NCI-H69 (cell line): ENCODE results near the gene NEDD8.

Source experiments
- DNase-seq: peaks from one replicate; lab custom pipeline; 2025; lab: John Stamatoyannopoulos, UW

NEDD8 gene

DNA sequence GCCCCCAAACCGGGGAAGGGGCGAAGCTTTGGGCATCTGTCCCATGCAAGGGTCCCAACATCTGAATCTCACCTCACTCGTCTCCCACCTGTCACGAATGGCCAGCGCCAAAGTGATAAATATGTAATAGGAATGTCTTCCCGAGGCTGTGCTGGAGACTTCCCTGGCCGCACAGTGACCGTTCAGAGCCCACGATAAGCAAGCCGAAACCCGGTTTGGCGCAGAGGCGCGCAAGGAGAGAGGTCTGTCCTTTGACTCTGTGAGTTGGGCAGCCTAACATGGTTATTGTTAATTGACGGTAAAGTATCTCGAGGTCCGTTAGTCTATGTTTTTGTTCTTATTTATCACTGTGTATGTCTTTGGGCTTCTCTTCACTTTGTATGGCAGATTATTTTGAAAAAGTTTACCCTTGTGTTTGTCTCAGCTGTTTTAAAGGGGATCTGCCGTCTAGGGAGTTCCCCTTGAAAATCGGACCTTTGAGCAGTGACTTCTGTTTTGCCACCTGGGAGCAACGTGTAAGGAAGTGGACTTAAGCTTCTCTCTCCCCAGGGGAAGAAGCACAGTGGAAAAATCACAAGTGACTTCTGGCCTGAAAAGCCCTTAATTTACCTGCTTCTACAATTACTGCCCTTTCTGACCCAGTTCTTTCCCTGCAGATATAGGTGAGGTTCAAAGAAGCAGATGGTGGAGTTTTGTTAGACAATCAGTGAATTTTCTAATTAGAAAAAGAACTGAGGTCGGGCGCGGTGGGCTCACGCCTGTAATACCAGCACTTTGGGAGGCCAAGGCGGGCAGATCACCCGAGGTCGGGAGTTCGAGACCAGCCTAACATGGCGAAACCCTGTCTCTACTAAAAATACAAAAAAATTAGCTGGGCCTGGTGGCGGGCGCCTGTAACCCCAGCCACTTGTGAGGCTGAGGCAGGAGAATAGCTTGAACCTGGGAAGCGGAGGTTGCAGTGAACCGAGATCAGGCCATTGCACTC, 35.8 kb downstream of the NEDD8 start:
- DNase-seq, result peak; percentile 69

DNA sequence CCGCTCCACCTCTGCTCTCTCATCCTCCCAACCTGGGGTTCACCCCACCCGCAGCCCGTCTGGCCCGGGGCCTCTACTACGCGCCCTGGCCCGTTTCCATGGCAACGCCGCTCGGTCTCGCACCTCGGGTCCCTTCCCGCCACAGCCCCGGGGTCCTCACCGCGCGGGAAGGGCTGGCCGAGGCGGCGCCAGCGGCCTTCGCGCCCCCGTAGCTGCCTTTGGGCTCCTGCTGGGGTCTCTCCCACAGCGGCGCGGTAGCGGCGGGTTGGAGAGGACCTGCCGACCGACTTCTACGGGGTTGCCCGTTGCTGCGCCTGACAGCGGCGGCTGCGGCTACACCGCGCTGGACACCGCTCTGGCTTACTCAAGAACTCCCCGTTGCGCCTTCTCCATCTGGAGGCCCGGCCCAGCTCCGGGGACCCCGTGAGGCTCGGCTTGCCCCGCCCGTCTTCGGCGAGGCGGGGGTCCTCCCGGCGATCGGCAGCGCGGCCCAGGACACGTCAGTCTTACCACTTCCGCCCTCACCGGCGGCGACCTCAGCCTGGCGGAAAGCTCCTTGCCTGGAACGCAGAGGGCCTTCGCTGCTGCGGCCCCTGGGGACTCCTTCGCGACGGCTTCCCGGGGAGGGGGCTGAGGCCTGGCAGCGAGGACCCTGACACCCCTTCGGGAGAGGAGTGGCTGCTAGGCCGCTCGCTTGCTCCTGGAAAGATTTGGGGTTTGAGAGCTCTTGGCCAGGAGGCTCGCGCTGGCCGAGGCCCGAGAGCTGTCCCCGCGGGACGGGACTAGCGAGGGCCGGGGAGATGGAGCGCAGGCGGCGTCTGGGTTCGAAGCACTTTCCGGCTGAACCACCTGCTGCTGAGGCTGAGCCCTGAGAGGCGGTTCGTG, 36.7 kb downstream of the NEDD8 start, which contains the start of gene TM9SF1:
Gene TM9SF1, minus strand, starts transcription at position 256 of the 885 bp plus-strand sequence. CDS start 422 bp downstream, outside the sequence.
- peak; percentile 96 for DNase-seq

DNA sequence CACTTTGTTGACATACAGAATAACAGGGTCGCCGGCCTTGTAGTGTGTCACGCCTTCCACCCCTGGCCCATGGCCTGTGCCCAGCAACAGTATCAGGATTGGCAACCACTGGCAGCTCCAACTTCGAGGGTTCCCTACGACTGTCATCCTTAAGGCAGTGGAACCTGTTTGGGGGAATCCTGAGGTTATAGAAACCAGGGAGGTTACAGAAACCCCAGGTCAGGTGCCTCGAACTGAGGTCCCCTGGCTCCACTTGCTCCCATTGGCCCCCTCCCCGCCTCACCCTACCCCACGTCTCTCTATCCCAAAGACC, 37.3 kb downstream of the NEDD8 start:
- DNase-seq, result no peak

DNA sequence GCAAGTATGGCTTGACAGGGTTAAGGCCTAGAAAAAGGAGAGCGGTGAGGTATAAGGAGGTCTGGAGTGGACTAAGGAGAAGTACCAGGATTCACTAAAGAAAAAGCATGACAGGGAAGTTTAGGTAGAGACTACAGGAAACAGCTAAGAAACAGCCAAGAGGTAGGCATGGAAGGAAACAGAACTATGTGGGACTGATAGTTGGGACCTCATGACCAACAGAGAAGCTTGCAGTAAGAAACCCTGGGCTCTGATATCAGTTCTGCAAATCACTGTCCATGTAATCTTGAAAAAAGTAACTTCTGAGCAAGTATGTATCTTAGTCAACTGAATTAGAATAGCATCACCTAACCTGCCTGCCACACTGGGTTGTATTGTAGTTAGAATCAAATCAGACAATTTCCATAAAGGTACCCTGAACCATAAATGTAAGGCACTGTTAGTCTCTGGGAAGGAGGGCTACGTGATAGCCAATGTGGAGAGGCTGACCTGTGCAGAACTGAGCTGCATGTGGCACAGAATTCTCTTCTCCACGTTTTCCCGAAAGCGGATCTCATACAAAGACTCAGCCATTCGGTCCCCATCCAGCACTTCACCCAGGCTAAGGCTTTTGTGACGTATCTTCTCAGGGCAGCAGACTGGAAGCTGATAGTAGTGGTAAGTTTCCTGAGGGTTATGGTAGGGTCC, 37.8 kb downstream of the NEDD8 start:
- DNase-seq, result no peak

DNA sequence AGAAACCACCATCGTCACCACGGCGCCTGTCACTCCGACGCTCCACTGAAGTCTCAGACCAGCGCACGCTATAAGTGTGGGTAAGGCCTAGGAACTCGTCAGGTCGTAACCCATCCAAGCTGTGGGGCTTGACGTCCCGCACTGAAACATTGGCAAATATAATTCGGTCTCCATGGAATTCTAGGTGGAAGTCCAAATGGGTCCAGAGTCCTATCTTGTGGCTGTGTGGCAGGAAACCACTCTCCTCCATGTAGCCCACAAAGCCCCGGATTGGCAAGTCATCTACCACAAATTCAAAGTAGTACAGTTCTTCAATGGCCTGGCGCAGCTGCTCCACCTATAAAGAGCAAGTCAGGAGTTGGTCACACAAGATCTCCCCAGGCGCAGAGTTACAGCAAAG, 39.2 kb downstream of the NEDD8 start:
- no peak for DNase-seq

DNA sequence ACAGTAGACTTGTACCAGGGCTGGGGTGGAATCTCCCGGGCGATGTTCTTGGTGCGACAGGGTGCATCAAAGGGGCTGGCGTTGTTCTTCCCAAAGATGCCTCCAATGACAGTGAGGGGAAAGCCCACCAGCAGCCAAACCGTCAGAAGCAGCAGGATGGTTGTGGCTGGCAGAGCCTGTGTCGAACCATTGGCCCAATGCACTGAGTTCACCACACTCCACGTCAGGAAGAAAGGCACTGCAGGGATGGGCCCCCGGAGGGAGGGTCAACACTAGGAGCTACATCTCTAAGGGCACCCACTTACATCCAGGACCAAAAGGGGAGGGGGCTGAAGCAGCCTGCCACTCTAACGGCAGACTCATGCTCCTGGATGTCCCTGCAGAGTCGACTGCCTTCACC, 41.8 kb downstream of the NEDD8 start:
- no peak for DNase-seq

DNA sequence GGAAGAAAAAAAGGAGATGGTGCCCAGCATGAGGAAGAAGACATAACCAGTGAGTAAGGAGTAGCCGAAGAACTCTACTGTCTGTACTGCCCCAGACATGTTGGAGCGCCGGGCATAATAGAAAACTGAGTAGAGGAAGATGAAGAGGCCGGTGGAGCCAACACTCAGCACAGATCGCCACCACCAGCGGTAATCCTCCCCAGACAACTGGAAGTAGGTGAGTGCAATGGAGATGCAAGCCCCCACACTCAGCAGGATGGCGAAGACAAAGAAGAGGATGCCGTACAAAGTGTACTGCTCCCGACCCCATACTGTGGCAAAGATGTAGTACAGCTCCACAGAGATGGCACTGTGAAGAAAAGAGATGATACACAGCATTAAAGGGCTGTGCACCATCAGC, 42.7 kb downstream of the NEDD8 start:
- no peak for DNase-seq

DNA sequence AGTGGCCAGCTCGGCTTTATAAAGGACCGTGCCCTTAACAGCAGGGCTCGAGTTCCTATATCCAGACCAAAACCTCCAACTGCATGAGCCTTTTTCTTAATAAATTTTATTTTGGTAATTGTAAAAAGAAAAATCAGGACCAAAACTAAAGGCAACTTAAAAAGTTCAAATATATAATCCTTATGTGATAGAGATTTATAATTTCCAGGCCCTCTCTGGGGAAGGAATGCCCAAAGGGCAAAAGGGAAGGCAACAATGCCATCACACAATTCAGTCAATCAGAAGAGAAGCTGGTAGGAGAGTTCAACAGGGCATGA, 43.1 kb downstream of the NEDD8 start:
- no peak for DNase-seq

DNA sequence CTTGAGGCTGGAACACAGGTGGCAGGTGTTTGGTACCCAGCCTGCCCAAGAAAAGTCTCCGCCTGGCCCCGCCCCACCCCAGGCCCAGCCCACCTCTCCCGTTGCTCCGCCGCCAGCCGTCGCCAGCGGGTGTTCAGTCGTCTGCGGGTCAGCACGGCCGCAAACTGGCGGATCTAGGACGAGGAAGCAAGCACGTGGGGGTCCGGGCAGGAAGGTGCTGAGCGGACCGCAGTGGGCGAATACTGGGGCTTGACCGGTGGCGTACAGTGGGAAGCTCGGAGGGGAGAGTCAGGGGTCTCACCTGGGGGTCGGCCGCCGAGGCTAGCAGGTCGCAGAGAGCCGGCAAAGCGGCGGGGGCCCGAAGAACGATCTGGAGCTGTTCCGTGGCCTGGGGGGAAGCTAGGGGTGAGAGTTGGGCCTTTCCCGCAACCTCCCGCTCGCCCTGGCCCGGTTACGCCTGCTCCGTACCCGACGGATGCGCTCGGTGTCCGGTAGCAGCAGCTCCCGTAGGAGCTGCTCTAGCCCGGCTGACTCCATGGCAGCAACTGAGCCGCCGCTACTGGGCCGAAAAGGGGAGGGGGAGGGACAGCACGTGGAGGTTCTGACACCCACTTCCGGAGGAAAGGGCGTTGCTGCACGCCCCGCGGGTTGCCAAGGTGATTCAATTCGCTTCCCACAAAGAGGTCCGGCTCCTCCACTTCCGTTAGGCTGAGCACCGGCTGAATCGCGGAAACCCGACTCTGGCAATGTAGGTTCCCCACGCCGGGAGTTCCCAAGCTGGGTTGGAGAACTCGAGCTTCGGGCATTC, 43.7 kb downstream of the NEDD8 start, which contains the start of gene IPO4:
Gene IPO4, minus strand, starts transcription at position 566 of the 808 bp plus-strand sequence. Its CDS starts 29 bp downstream, at position 537.
- DNase-seq, result peak; percentile 99

DNA sequence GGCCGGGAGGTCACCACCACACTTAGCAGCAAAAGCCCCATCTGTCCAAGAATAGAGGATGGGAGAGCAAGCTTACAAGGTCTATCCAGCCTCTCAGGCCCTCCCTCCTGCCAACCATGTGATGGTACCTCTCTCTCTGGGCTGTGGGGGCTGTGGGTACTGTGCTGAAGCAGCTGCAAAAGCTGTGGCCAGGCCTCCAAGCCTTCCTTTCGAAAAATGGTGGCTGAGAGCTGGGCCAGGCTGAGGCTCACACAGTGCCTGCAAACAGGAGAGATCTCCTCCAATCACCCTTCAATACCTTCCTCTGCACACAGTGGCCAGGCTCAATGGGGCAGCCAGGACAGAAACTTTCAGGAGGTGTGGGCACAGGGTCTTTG, 44.6 kb downstream of the NEDD8 start:
- DNase-seq, result no peak

DNA sequence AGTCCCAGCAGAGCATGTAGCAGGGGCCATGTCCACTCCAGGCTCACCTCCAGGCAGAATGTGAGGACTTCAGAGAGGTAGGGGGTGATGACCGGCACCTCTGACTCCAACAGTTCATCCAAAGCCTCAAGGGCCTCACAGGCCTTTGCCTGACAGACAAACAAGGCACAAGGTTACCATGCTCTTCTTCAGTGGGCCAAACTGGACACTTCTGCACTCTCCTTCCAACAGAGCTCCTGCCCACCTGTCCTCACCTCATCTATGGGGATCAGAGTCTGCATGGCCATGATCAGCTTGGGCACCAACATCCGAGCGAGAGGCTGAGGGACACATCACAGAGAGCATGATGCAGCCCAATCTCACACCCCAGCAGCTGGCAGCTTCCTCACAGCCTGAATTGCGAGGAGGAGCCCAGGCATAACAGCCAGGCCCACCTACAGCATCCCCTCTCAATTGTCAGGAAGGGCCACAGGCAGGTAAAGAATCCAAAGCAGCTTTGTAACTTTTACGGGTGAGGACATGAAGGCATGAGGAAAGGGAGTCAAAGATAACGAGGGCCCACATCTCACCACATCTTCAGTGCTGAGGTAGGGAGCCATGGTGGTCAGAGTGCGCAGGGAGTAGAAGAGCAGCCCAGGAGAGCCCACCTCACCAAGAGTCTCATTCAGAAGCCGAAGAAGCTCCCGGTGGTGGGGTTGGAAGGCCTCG, 45.2 kb downstream of the NEDD8 start:
- no peak for DNase-seq

DNA sequence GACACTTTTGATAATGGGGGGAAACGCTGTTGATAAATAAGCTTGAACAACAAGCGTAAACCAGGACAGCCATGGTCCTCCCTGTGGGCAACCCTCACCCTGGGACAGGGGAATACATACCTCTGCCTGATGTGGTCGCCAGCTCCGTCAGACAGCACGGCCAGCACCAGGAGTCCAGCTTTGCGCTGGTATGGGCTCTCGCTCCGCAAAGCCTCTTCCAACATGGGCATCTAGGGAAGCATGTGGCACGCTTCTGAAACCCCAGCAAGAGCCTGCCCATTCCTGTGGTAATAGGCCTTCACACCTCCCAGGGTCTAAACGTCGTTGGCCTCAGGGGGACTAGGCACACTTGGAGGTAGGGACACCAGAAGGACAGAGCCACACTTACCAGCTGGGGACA, 46.4 kb downstream of the NEDD8 start:
- no peak for DNase-seq

DNA sequence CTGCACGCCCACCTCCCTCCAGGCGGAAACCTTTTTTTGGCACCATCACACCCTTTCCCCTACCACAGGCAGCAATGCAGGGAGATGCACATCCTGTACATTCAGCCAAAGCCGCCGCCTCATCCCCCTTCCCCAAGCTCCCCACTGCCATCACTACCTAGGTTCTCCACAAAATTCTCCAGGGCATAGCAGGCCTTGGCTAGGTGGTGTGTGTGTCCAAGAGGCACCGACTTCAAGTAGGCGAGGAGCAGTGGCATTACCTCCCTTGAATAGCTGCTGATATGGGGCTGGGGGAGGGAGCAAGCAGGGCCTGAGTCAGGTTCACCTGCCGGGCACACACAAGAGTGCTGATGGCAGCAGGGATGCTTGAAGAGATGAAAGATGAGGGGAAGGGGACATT, 47.1 kb downstream of the NEDD8 start:
- no peak for DNase-seq

DNA sequence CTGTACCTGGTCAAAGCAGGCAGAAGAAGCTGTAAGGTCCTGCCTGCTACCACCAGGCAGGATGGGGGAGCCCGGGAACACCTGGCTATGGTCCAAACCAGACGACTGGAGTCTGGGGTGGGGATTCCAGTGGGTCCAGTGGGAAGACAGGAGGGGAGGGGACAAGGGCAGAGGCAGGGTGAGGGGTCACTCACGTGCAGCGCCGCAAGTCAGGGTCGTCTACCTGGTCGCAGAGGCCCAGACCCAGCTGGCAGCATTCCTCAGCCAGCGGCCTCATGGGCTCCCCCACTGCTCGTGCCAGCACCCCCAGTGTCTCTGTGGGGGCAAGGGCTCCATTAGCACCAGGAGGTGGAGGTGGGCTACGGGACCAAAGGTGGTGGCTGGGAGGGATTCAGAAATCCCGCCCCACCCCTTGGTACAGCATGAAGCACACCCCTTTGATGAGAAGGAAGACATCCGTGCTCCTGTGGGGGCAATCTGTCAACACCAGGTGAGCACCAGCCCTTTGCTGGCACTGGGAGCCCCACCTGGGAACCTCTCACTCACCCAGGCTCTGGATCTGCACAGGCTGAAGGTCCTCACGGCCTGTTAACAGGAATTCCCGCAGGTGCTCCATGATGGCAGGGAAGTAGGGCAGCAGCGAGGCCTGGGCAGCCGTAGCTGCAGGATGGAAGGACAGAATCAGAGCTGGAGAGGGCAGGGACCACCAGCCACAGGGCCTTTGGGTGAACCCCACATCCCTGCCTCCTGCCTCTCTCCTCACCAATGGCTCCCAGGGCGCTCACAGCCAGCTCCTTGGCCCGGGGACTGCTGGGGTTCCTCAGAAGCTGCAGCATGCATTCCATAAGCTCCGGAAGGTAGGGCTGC, 47.8 kb downstream of the NEDD8 start:
- DNase-seq, result no peak

DNA sequence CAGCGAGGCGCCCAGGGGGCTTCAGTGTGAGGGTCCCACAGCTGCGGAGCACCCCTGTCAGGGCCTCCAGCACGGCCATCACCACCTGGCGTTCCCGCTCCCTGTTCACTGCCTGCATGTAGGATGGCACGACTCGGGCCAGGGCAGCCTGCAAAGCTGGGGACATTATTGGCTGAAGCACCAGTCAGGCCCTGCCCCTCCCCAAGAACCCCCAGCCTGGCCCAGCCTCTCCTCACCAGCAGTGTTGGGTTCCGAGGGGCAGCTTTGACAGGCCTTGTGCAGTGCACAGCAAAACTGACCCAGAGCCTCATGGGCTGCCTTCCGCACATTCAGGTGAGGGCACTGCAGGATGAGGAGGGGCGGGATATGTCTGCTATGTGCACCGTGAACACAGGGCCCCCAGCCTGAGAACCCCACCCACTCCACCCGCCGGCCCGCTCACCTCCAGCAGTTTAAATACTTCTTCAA, 49.1 kb downstream of the NEDD8 start:
- DNase-seq, result no peak

DNA sequence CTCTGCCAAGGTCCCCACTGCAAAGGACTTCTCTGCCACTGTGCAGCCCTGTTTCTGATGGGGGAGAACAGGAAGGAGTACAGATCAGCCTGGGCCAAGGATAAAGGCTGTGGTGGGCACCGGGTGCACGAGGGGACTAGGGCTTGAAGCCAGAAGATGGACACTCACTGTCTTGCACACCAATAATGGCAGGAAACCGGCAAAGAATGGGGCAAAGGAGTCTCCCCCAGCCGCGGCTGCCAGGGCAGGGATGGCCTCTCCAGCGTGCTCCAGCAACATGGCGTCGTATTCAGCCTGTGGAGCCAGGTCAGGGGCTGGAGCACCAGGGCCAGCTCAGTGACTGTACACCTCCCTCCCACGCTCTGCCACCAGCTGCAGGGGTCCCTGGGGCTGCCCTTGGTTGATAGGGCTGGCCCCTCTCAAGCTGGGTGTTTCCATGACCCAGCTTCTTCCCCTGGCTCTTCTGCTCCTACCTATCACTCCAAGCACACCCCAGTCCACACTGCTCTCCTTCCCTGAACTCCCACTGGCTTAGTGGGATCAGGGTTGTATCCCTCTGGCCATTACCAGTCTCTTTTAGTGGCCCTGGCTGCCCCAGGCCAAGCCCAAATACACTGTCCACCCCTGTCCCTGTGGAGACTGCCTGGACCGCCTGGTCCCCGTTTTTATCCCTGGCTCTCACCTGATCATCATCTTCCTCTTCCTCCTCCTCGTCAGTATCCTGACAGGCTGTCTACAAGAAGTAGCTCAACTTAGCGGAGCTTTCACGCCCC, 49.9 kb downstream of the NEDD8 start:
- no peak for DNase-seq

DNA sequence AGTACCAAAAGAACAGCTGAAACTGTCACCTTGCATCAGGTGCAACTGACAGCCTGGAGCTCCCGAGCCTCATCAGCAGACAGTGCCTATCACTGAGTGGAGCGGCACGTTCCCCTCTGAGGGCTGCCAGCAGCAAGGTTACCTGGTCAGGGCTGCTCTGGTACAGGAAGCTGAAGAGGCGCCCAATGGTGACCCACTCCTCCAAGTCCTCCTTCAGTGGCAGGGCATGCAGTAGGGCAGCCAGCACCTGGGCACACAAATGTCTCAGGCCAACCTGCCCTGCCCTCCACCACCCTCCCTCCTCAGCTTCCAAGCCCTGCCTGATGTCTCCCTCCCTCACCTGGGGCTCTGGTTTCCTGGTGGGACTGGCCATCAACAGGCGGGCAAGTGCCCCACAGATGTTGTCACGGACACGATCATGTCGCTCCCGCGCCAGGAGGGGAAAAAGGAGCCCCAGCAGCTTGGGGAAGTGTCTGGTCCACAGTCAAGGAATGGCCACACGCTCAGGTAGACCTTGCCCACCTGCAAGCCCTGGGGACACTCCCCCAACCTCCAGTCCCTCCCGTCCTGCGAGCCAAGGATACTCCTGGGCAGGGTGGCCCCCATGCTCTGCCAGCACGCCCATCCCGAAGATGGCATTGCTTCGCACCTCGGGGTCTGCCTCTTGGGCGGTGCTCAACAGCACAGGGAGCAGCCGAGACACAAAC, 50.6 kb downstream of the NEDD8 start:
- no peak for DNase-seq
